GM10847 (cell line): ENCODE data around the gene C1QTNF9.

Experiments used
- POLR2A ChIP-seq: IDR thresholded peaks from 2 replicates; pipeline ENCODE4 v1.6.1; 2011; ENCODE audit not compliant: insufficient read length; ENCODE audit errors: extremely low read depth

Gene C1QTNF9

GRCh38 chr13:24353736-24354135, 44.4 kb downstream of the C1QTNF9 start:
- TF ChIP-seq POLR2A, result no peak

- TF ChIP-seq POLR2A, result no peak
Observed at GRCh38 chr13:24355103-24355502, 45.7 kb downstream of the C1QTNF9 start.

DNA sequence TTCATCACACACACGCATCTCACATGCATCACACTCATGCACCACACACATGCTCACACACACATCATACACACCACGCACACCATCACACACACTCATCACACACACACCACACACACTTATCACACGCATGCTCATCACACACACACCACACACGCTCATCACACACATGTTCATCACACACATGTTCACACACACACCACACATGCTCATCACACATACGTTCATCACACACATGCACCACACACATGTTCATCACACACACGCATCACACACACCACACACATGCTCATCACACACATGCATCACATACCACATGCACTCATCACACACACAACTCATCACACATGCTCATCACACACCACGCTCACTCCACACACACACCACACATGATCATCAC, 46.9 kb downstream of the C1QTNF9 start:
- TF ChIP-seq POLR2A, result no peak

DNA sequence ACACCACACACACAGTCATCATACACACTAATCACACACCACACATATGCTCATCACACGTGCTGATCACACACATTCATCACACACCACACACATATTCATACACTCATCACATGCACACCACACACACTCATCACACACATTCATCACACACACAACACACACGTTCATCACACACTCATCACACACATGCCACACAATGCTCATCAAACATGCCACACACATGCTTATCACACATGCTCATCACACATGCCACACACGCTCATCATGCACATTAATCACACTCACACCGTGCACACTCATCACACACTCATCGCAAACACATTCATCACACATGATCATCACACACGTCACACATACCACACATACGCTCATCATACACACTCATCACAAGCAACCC, 47.5 kb downstream of the C1QTNF9 start:
- no peak for TF ChIP-seq POLR2A

DNA sequence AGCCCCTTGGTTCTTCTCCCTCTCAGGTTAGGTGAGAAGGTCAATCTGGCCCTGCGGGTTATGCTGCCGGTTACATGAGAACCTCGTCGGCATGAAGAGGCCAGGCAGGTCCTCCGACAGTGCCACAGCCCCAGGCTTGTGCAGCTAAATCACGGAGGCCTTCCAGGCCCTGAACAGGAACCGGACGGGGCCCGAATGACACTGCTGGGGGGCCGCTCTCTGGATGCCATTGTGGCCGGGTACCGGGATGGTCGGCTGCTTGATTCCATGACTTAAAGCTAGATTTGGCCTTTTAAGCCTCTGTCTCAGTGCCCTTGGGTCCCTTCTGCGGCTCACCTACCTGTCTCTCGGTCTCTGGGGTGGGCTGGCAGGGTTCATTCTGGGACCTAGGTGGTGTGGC, 48.4 kb downstream of the C1QTNF9 start:
- TF ChIP-seq POLR2A, result no peak

GRCh38 chr13:24360106-24360505, 50.7 kb downstream of the C1QTNF9 start:
- no peak for TF ChIP-seq POLR2A

- no peak for TF ChIP-seq POLR2A
Observed at GRCh38 chr13:24361113-24361512, 51.7 kb downstream of the C1QTNF9 start.

GRCh38 chr13:24361852-24362366, 52.5 kb downstream of the C1QTNF9 start:
- no peak for TF ChIP-seq POLR2A

- no peak for TF ChIP-seq POLR2A
Observed at GRCh38 chr13:24362435-24362952, 53.1 kb downstream of the C1QTNF9 start.

- TF ChIP-seq POLR2A, result no peak
Observed at GRCh38 chr13:24365191-24365590, 55.8 kb downstream of the C1QTNF9 start.
